CD4-positive, alpha-beta T cell treated with Interleukin-17A for 4 hours (primary cell): Measurements from ENCODE around the gene IL15.
"Not testable (repeated sequence)": the region's sequence is repeated elsewhere in the genome, so short reads cannot be mapped to it uniquely, and the experiment has no call there.

Source experiments
- DNase-seq: peaks from one replicate; pipeline ENCODE4 v3.0.0-alpha.2; 2020; ENCODE audit warnings: mixed read lengths

The IL15 gene

GRCh38 chr4:141705048-141705746 is 68.8 kb downstream of the IL15 start:
- no peak for DNase-seq

DNA sequence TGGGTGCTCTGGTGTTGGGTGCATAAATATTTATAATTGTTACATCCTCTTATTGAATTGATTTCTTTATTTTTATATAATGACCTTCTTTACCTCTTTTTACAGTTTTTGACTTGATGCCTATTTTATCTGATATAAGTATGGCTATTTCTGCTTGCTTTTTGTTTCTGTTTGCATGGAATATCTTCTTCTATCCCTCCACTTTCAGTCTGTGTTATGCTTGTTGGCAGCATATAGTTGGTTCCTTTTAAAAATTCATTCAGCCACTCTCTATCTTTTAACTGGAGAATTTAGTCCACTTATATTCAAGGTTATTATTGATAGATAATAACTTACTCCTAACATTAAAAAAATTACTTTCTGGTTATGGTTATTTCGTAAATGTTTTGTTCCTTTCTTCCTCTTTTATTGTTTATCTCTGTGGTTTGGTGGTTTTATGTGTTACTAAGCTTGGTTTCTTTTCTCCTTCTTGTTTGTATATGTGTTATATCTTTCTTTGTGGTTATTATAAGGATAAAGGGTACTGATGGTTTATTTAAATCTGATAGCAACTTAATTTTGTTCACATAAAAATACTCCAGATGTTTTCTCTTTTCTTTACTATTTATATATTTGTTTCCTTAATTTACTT is 69.5 kb downstream of the IL15 start:
- no peak for DNase-seq

GRCh38 chr4:141706445-141706844 is 70.1 kb downstream of the IL15 start:
- no peak for DNase-seq

- DNase-seq: no peak
Observed at GRCh38 chr4:141711211-141711610, 74.8 kb downstream of the IL15 start.

DNA sequence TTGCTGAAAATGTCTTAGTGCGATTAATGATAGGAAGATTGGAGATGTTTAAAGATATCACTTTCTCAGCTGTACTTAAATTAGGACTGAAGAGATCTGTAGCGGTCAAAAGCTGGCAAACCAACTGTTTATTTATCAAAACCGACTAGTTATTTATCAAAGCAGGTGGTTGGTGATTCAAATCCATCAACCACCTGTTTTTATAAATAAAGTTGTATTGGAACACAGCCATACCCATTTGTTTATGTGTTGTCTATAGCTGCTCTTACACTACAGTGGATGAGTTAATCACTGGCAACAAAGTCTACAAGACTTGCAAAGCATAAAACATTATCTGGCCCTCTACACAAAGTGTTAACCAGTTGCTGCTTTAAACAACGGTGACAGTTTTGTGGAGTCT is 76.8 kb downstream of the IL15 start:
- no peak for DNase-seq

DNA sequence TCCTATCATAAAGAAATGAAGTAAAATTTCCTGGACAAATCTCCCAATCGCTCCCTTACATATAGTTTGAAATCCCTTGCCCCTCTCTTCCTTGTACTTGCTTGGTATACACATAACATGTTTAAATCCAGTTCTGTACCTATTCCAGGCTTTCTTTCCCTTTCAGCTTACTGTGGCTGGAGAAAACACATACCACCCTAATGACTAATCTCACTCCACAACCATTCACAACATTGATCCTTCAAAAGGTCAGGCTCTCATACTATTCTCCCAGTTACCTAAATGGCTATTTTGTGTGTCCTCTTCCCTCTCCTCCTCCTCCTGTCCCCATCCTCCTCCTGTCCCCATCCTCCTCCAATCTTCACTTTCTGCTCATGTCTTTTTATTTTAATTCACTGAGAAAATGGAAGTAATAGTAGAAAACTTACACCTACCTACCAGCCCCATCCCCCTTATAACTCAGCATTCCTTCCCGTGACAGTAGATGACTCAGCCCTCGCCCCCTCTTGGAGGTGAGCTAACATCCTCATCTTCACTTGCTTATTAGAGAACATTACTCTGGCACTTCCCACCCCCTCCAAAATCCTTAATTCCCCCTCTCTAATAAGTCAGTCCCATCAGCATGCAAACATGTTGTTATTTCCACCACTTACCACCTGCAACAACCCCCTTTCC is 77.5 kb downstream of the IL15 start:
- no peak for DNase-seq

- DNase-seq: no peak
Observed at GRCh38 chr4:141719585-141719984, 83.2 kb downstream of the IL15 start.

GRCh38 chr4:141721174-141721573 is 84.8 kb downstream of the IL15 start:
- DNase-seq: no peak

GRCh38 chr4:141724646-141725045 is 88.3 kb downstream of the IL15 start:
- DNase-seq: no peak

- DNase-seq: no peak
Observed at GRCh38 chr4:141727420-141727819, 91.0 kb downstream of the IL15 start.

- DNase-seq: no peak
Observed at GRCh38 chr4:141730805-141731204, 94.4 kb downstream of the IL15 start.

GRCh38 chr4:141731481-141731880 is 95.1 kb downstream of the IL15 start:
- DNase-seq: no peak

- no peak for DNase-seq
Observed at GRCh38 chr4:141739636-141740035, 103.3 kb downstream of the IL15 start.

DNA sequence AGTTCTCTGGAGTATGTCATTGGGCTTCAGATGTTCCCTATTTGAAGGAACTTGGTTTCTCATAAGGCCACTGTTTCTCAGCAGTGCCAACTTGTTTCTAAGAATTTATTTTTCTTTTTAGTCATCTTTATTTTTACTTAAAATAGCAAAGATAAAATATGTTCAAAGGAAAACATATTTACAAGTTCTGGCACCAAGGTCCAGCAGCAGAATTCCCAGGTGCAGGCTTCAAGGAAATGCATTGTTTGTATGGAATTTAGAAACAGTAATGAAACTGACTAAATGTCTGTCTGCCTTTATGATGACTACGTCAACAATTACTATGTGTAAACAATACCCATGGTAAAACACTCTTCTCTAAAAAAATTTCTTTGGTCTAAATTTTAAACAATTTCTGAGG is 109.6 kb downstream of the IL15 start:
- no peak for DNase-seq

DNA sequence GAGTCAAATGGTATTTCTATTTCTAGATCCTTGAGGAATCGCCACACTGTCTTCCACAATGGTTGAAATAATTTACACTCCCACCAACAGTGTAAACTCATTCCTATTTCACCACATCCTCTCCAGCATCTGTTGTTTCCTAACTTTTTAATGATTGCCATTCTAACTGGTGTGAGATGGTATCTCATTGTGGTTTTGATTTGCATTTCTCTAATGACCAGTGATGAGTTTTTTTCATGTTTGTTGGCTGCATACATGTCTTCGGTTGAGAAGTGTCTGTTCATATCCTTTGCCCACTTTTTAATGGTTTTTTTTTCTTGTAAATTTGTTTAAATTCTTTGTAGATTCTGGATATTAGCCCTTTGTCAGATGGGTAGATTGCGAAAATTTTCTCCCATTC is 115.4 kb downstream of the IL15 start:
- not testable (repeated sequence) for DNase-seq

DNA sequence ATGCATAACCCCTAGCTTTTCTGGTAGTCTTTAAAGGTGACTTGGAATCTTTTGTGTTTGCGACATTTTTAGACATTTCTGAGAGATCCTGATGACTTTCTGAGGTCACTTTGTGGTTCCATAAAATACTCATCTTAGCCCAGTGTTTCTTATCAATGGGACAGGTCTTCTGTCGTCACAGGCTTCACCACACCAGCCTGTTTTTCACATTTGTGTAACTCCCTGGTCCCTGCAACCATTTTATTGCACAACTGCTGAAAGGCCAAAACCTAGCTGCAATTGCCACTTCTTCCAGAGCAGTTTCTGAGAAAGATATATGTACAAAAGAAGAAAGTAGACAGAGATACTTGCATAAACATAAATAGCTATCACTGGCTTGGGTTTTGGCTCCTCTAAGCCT is 120.9 kb downstream of the IL15 start:
- no peak for DNase-seq

GRCh38 chr4:141759796-141760425 is 123.5 kb downstream of the IL15 start:
- no peak for DNase-seq

DNA sequence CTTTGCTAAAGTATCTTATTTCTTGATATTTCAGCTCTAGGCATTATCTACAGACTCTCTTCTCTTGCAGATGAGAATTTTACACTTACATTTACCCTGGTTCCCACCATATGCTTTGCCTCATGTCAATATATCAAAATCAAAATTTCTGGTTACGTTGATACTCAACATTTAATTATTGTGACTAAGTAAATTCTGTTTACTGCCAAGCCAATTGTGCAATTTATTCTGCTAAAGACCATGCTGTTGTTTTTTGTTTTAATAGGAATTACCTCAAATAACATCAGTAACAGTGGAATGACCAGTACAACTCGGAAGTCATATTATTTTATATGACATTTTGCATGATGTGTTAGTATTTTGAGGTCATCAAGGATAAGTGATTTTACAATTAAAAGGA is 125.5 kb downstream of the IL15 start:
- no peak for DNase-seq

GRCh38 chr4:141763374-141763773 is 127.0 kb downstream of the IL15 start:
- DNase-seq: no peak

DNA sequence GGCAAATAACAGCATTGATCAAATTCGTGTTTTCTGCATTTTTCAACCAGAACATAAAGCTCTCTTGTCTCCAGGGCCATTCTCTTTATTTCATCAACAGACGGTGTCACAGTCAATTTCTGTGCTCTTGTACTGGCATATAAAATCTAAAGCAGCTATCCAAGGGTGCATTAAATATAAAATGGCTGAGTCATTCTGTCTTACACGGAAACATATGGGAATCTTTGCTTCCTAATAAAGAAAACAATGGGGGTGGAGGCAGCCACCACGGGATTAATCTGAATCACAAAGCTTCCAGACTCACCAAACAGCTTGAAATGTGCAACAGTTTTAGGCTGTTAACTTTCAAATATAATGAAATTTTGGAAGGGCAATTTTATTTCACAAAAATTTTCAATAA is 132.6 kb downstream of the IL15 start:
- DNase-seq: no peak

DNA sequence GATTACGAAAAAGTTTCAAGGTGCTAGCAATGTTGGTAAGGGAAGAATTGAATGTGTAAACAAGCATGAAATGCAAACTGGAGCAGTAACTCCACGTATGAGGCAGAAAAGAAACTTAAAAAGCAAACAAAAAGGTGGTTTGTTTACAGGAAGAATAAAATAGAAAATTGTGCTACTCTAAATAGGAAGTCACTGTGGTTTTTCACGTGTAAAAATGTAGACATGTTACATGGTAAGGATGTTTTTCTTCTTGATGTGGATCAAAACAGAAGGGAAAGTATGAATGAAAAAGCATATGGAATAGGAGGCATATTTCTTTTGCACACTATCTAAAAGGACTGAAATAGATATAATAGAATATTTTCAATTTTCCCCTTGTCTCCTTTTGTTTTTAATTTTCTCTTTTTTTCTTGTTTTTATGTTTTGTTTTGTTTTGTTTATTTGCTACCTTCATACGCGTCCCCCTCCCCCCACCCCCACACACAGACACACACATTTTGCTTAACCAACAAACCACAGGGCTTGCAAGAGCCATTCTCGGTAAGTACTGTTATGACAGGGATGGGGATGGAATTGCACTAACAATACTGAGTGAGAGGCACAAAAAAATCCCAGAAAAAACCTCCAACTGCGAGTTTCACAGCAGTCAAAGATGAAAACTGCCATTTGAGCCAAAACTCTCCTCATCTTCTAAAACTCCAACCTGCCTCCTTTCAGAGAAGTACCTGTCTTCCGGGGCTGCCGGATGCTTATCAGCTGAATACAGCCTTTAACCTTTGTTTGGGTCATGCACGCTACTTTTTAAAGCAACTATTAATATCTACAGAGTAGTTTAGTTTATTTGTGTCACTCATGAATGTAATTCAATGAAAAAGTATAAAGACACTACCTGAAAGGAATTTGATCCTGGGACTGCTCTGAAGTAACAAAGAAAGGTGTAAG is 135.8 kb downstream of the IL15 start:
- no peak for DNase-seq

DNA sequence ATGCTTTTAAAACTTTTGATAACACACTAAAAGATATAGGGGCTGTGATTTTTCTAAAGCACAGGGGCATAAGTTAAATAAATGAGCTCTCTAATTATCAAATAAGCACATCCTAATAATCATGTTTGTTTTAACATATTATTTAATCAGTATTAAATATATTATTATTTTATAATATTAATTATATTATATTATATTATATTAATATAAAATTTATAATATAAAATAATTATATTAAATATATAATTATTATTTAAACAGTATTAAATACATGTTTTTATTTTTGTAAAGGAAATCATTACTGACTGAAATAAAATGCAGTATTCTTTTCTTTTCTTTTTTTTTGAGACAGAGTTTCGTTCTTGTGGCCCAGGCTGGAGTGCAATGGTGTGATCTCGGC is 136.5 kb downstream of the IL15 start:
- no peak for DNase-seq

GRCh38 chr4:141782205-141782604 is 145.8 kb downstream of the IL15 start:
- no peak for DNase-seq
